Tibial nerve (tissue), 4 donors: ENCODE measurements around the gene SLC17A7. TPM values are rescaled to one million over a fixed set of nuclear protein-coding genes. Genes with fewer than 3 reads are reported as not detected.

Experiments used
- DNase-seq, 2 donors: peaks; one replicate each; pipeline ENCODE4 v3.0.0-alpha.2; 2019; ENCODE audit warnings: low spot score in 2 of 2
- H3K27ac ChIP-seq, 4 donors: fragments of 200-600 bp; sonication (generic) in 3 of 4; one replicate each; pipeline ENCODE4 v1.5.1; 2017 to 2019; ENCODE audit warnings: mild to moderate bottlenecking in 1 of 4
- H3K27me3 ChIP-seq, 2 donors: fragments of 200-600 bp; sonication (generic) in 1 of 2; one replicate each; pipeline versions ENCODE4 v1.5.1 to v1.6.0; 2017 to 2019
- H3K36me3 ChIP-seq, 3 donors: fragments of 200-600 bp; sonication (generic); one replicate each; pipeline ENCODE4 v1.5.1; 2018 to 2019
- H3K4me1 ChIP-seq, 4 donors: fragments of 200-600 bp; sonication (generic) in 3 of 4; one replicate each; pipeline ENCODE4 v1.5.1; 2017 to 2019
- H3K4me3 ChIP-seq, 4 donors: fragments of 200-600 bp; sonication (generic) in 3 of 4; one replicate each; pipeline ENCODE4 v1.5.1; 2017 to 2019; ENCODE audit warnings: mild to moderate bottlenecking in 1 of 4, moderate library complexity in 1 of 4
- H3K9me3 ChIP-seq, 4 donors: fragments of 200-600 bp; sonication (generic) in 3 of 4; one replicate each; pipeline ENCODE4 v1.5.1; 2017 to 2019
- CTCF ChIP-seq, 5 experiments: fragments of 200-600 bp in 3 of 5; fragments of 450-650 bp in 2 of 5; sonication (generic) in 3 of 5; IDR thresholded peaks; one replicate each; pipeline ENCODE4 v1.5.1; 2016 to 2019; ENCODE audit warnings: antibody characterized with exemption in 5 of 5, mild to moderate bottlenecking in 3 of 5, moderate library complexity in 2 of 5
- EP300 ChIP-seq, 2 donors: sonication (generic); formaldehyde crosslinking; IDR thresholded peaks; one replicate each; pipeline ENCODE4 v1.6.1; 2017; ENCODE audit warnings: antibody characterized with exemption in 2 of 2, mild to moderate bottlenecking in 1 of 2
- POLR2A ChIP-seq, 2 donors: fragments of 450-650 bp; IDR thresholded peaks; one replicate each; pipeline ENCODE4 v1.6.1; 2017; ENCODE audit warnings: antibody characterized with exemption in 2 of 2, mild to moderate bottlenecking in 2 of 2, moderate library complexity in 2 of 2
- WGBS, 2 donors: methylation state at CpG; one replicate each; pipeline ENCODE4 v1.1.5; 2018; 5-methylcytosine and 5-hydroxymethylcytosine counted together
- total RNA-seq, 4 donors: library from RNA; depleted of rRNA; stranded (reverse); fragments of >200 nt; gene quantifications; one replicate each; pipeline ENCODE4 v1.1.0, GENCODE V29; 2016

The SLC17A7 gene
- total RNA-seq, 4 donors from 2014 or later = 2.4 to 7.1 (median 6.2) TPM

GRCh38 chr19:49431330-49431749 lies 10.0 kb downstream of the SLC17A7 start:
- Histone ChIP-seq H3K4me3 (no peak overlapping the region), H3K27me3 (peaks cover 5 to 100% of the 10 kb centered on the region in 2 donors), H3K4me1 (peaks cover 0 to 15% (median 4%) of the 10 kb centered on the region in 4 donors), H3K9me3 (no peaks in the 10 kb centered on the region), H3K27ac (no peak overlapping the region), H3K36me3 (peaks cover 0 to 4% (median 0%) of the 10 kb centered on the region in 3 donors)
- DNase-seq = no peak
- TF ChIP-seq EP300 (IDR thresholded peaks at IDR 0.05) (no peak), CTCF (IDR thresholded peaks at IDR 0.05) (no peak), POLR2A (IDR thresholded peaks at IDR 0.05) (no peak)
- 61 to 70% methylated on average over 24 to 29 of the region's 29 CpGs for WGBS, 2 donors

DNA sequence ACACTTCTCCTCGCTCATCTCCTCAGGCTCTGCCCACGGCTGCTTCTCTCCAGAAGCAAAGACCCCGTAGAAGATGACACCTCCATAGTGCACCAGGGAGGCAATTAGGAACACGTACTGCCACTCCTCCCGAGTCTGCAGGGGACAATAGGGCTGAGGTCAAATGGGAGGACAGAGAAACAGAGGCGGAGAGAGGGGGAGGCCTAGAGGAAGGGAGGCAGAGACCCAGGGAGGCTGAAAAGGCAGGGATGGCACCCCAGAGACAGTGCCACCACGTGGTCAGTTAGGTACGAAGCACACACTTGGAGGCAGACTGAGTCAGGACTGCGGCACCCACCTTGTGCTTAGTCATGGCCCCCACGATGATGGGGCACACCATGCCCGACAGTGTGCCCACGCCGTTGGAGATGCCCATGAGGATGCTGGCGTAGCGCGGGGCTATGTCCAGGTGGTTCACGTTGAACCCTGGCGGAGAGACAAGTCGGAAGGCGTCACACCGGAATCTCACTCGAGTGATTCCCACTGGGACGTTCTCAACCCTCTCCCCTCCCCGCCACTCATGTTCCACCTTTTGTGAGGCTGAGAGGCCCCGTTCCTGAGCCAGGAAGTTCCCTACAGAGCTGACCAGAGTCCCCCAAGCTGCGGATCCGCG lies 10.5 kb downstream of the SLC17A7 start:
- H3K4me3 ChIP-seq = no peak overlapping the region
- TF ChIP-seq CTCF (IDR thresholded peaks at IDR 0.05) (no peak), EP300 (IDR thresholded peaks at IDR 0.05) (no peak), POLR2A (IDR thresholded peaks at IDR 0.05) (no peak)
- WGBS, 2 donors = 66 to 71% methylated on average over 25 to 26 of the region's 28 CpGs
- peaks cover 0 to 4% (median 0%) of the 10 kb centered on the region in 3 donors for H3K36me3 ChIP-seq
- peaks cover 0 to 20% (median 4%) of the 10 kb centered on the region in 4 donors for H3K4me1 ChIP-seq
- H3K27ac ChIP-seq = no peak overlapping the region
- DNase-seq = no peak
- H3K27me3 ChIP-seq = peaks cover 5 to 100% of the 10 kb centered on the region in 2 donors
- H3K9me3 ChIP-seq = no peaks in the 10 kb centered on the region

GRCh38 chr19:49430172-49430677 lies 11.1 kb downstream of the SLC17A7 start:
- DNase-seq = no peak
- peaks cover 5 to 100% of the 10 kb centered on the region in 2 donors for H3K27me3 ChIP-seq
- no peak overlapping the region for H3K4me3 ChIP-seq
- H3K36me3 ChIP-seq = peaks cover 0 to 4% (median 0%) of the 10 kb centered on the region in 3 donors
- no peak for TF ChIP-seq POLR2A (IDR thresholded peaks at IDR 0.05)
- H3K4me1 ChIP-seq = peaks cover 0 to 20% (median 4%) of the 10 kb centered on the region in 4 donors
- 79 to 82% methylated on average over 7 to 9 of the region's 9 CpGs for WGBS, 2 donors
- H3K27ac ChIP-seq = no peak overlapping the region
- H3K9me3 ChIP-seq = no peaks in the 10 kb centered on the region

GRCh38 chr19:49428547-49429451 lies 12.5 kb downstream of the SLC17A7 start:
- DNase-seq = no peak
- Histone ChIP-seq H3K27me3 (peaks cover 5 to 100% of the 10 kb centered on the region in 2 donors), H3K4me3 (no peak overlapping the region), H3K36me3 (peaks cover 0 to 4% (median 0%) of the 10 kb centered on the region in 3 donors), H3K9me3 (no peaks in the 10 kb centered on the region), H3K4me1 (peaks cover 0 to 22% (median 4%) of the 10 kb centered on the region in 4 donors), H3K27ac (no peak overlapping the region)
- WGBS, 2 donors = 9 to 18% methylated on average over 17 to 28 of the region's 29 CpGs
- no peak for TF ChIP-seq POLR2A (IDR thresholded peaks at IDR 0.05)
- TF ChIP-seq CTCF (IDR thresholded peaks at IDR 0.05) = no peak
- TF ChIP-seq EP300 (IDR thresholded peaks at IDR 0.05) = no peak

DNA sequence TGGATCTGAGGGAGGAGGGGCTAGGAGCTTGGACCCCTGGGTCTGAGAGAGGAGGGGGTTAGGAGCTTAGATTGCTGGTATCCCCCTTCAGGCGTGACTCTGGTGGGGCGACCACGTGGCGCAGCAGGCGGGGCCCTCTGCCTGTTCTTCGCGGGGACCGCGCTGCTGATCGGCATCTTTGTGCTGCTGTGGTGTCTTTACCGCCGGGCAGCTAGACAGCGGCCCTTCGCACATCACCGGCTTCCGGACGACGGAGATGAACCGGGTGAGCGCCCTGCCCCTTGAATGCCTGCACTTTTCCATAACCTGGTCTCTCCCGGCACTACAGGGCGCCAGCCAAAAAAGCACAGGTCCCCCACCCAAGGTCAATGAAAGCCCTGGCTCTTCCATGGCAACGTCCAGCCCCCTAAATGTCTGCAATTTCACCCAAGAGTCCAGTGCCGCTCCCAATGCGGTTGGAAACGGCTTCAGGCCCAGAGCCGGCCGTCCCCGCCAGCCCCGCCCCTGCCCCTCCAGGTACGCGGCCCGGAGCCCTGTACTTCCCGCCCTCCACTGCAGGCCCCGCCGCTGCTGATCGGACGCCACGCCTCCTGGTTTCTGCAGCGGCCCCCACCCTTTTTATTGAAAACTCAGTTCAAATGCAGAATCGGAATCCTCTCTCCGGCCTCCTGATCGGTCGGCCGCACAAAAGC lies 13.3 kb downstream of the SLC17A7 start:
- H3K4me3 ChIP-seq = no peak overlapping the region
- H3K27me3 ChIP-seq = peaks cover 5 to 100% of the 10 kb centered on the region in 2 donors
- TF ChIP-seq CTCF (IDR thresholded peaks at IDR 0.05) (no peak), EP300 (IDR thresholded peaks at IDR 0.05) (no peak), POLR2A (IDR thresholded peaks at IDR 0.05) (no peak)
- H3K9me3 ChIP-seq = no peaks in the 10 kb centered on the region
- peaks cover 0 to 30% (median 11%) of the 10 kb centered on the region in 4 donors for H3K4me1 ChIP-seq
- WGBS, 2 donors = 3% methylated on average over 42 to 43 of the region's 45 CpGs
- DNase-seq = no peak
- no peak overlapping the region for H3K27ac ChIP-seq
- peaks cover 0 to 4% (median 0%) of the 10 kb centered on the region in 3 donors for H3K36me3 ChIP-seq
